ENCODE results near the gene MARK4.

GRCh38 chr19:45305007-45305406 is 53.9 kb downstream of the MARK4 start:
- TF ChIP-seq CEBPB (IDR thresholded peaks at IDR 0.05) (no peak), EGR1 (IDR thresholded peaks at IDR 0.05) (no peak)
